GM23248 (cell line): ENCODE measurements around the gene GK2. TPM values are rescaled to one million over a fixed set of nuclear protein-coding genes. Genes with fewer than 3 reads are reported as not detected.

ENCODE experiments used
- DNase-seq: peaks from one replicate; pipeline ENCODE4 v3.0.0-alpha.2; 2015
- H2AFZ ChIP-seq: fragments of 200-600 bp; sonication (generic); 2 replicates; pipeline ENCODE4 v1.6.1; 2016; ENCODE audit warnings: antibody characterized with exemption
- H3F3A ChIP-seq: fragments of 200-600 bp; sonication (generic); 2 replicates; pipeline ENCODE4 v1.6.1; 2016; ENCODE audit warnings: mild to moderate bottlenecking, antibody characterized with exemption, mixed run types; ENCODE audit not compliant: insufficient read depth
- H3K27ac ChIP-seq: fragments of 200-600 bp; sonication (generic); 2 replicates; pipeline ENCODE4 v1.5.1; 2016; ENCODE audit warnings: mild to moderate bottlenecking
- H3K27me3 ChIP-seq: fragments of 200-600 bp; sonication (generic); replicated peaks from 2 replicates; pipeline ENCODE4 v1.6.1; 2016; ENCODE audit warnings: mild to moderate bottlenecking; ENCODE audit not compliant: insufficient read depth
- H3K36me3 ChIP-seq: fragments of 200-600 bp; sonication (generic); 2 replicates; pipeline ENCODE4 v1.6.1; 2016; ENCODE audit warnings: low read depth, mild to moderate bottlenecking
- H3K4me1 ChIP-seq: fragments of 200-600 bp; sonication (generic); 2 replicates; pipeline ENCODE4 v1.6.1; 2016; ENCODE audit warnings: mild to moderate bottlenecking; ENCODE audit not compliant: insufficient read depth
- H3K4me2 ChIP-seq: fragments of 200-600 bp; sonication (generic); one replicate; pipeline ENCODE4 v1.6.1; 2016; ENCODE audit warnings: mild to moderate bottlenecking; ENCODE audit not compliant: unreplicated experiment
- H3K4me3 ChIP-seq: fragments of 200-600 bp; sonication (generic); 2 replicates; pipeline ENCODE4 v1.5.1; 2016; ENCODE audit warnings: mild to moderate bottlenecking
- H3K79me2 ChIP-seq: fragments of 200-600 bp; sonication (generic); 2 replicates; pipeline ENCODE4 v1.6.1; 2016; ENCODE audit warnings: mild to moderate bottlenecking; ENCODE audit not compliant: insufficient read depth
- H3K9ac ChIP-seq: fragments of 200-600 bp; sonication (generic); 2 replicates; pipeline ENCODE4 v1.6.1; 2016; ENCODE audit warnings: mild to moderate bottlenecking
- H3K9me2 ChIP-seq: fragments of 200-600 bp; sonication (generic); 2 replicates; pipeline ENCODE4 v1.6.1; 2016; ENCODE audit warnings: mixed run types, mild to moderate bottlenecking, moderate library complexity; ENCODE audit not compliant: insufficient read depth
- H3K9me3 ChIP-seq: fragments of 200-600 bp; sonication (generic); one replicate; pipeline ENCODE4 v1.6.1; 2017; ENCODE audit warnings: low read depth
- H4K20me1 ChIP-seq: fragments of 200-600 bp; sonication (generic); 2 replicates; pipeline ENCODE4 v1.6.0; 2016; ENCODE audit not compliant: insufficient read depth
- EZH2 ChIP-seq: fragments of 200-600 bp; sonication (generic); IDR thresholded peaks from 2 replicates; pipeline ENCODE4 v1.6.1; 2018; ENCODE audit warnings: antibody characterized with exemption, mild to moderate bottlenecking; ENCODE audit not compliant: insufficient read depth, poor library complexity, severe bottlenecking
- EZH2phosphoT487 ChIP-seq: fragments of 200-600 bp; sonication (generic); IDR thresholded peaks from 2 replicates; pipeline ENCODE4 v1.6.1; 2018; ENCODE audit warnings: antibody characterized with exemption, moderate library complexity, mild to moderate bottlenecking, low read depth; ENCODE audit not compliant: insufficient read depth
- WGBS, 2 experiments: methylation state at CpG; one replicate each; pipeline ENCODE4 v1.1.6; 2015 to 2017; ENCODE audit warnings: low lambda C conversion rate in 2 of 2, low coverage in 1 of 2; ENCODE audit errors: missing lambda C conversion rate in 2 of 2; 5-methylcytosine and 5-hydroxymethylcytosine counted together
- in situ Hi-C: fragments of 300-500 bp; cut with MboI; formaldehyde crosslinking; loops from 2 replicates; pipeline ENCODE4 v1.15.0; 2020
- polyA plus RNA-seq: library from polyadenylated mRNA; unstranded; fragments of >200 nt; fragmentation: Nextera tagmentation; extraction: Ambion mirVana; gene quantifications from 2 replicates; pipeline ENCODE4 v1.2.1, GENCODE V29; 2016
- total RNA-seq: library from RNA; depleted of rRNA; stranded (reverse); fragments of >200 nt; shearing (Covaris generic); gene quantifications from 2 replicates; pipeline ENCODE4 v1.2.3, GENCODE V29; 2014

GK2 gene
- total and polyA plus RNA-seq, 2 experiments from 2014 or later, result not detected

GRCh38 chr4:79402332-79402851 is 5.6 kb downstream of the GK2 start:
- Histone ChIP-seq H4K20me1 (no peaks in the 10 kb centered on the region), H3K4me1 (no peaks in the 10 kb centered on the region), H3K9me3 (no peaks in the 10 kb centered on the region), H3K36me3 (no peaks in the 10 kb centered on the region), H3F3A (no peaks in the 10 kb centered on the region), H3K79me2 (no peaks in the 10 kb centered on the region), H3K9me2 (no peaks in the 10 kb centered on the region), H3K4me3 (no peak overlapping the region), H3K9ac (no peak overlapping the region), H3K27me3 (no peaks in the 10 kb centered on the region), H3K27ac (no peak overlapping the region), H2AFZ (no peak overlapping the region), H3K4me2 (no peak overlapping the region)
- TF ChIP-seq EZH2phosphoT487 (no peak), EZH2 (no peak)
- no peak for DNase-seq
- in situ Hi-C loops, result no loop called here
- 5 to 16% methylated on average over 1 of the region's 1 CpG for WGBS, 2 experiments

- no peak for TF ChIP-seq EZH2phosphoT487
- TF ChIP-seq EZH2, result no peak
- in situ Hi-C loops, result no loop called here
Measured at GRCh38 chr4:79399076-79399475, 9.0 kb downstream of the GK2 start.

GRCh38 chr4:79397951-79398350 is 10.1 kb downstream of the GK2 start:
- in situ Hi-C loops, result no loop called here
- H2AFZ ChIP-seq, result no peak overlapping the region
- WGBS, 2 experiments, result 26 to 30% methylated on average over 5 of the region's 5 CpGs

More at GRCh38 chr4:79399076-79399475, 9.0 kb downstream of the GK2 start:
- WGBS, 2 experiments, result 19 to 28% methylated on average over 1 of the region's 1 CpG
- H3K4me1 ChIP-seq, result no peaks in the 10 kb centered on the region
- no peak overlapping the region for H3K4me3 ChIP-seq
- no peaks in the 10 kb centered on the region for H3K79me2 ChIP-seq
- H3K27me3 ChIP-seq, result no peaks in the 10 kb centered on the region
- no peak overlapping the region for H3K9ac ChIP-seq
- no peaks in the 10 kb centered on the region for H3K9me3 ChIP-seq
- no peaks in the 10 kb centered on the region for H3K36me3 ChIP-seq
- no peak overlapping the region for H2AFZ ChIP-seq
- no peaks in the 10 kb centered on the region for H3F3A ChIP-seq
- DNase-seq, result no peak
- no peak overlapping the region for H3K27ac ChIP-seq
- H3K9me2 ChIP-seq, result no peaks in the 10 kb centered on the region
- H4K20me1 ChIP-seq, result no peaks in the 10 kb centered on the region
- H3K4me2 ChIP-seq, result no peak overlapping the region

DNA sequence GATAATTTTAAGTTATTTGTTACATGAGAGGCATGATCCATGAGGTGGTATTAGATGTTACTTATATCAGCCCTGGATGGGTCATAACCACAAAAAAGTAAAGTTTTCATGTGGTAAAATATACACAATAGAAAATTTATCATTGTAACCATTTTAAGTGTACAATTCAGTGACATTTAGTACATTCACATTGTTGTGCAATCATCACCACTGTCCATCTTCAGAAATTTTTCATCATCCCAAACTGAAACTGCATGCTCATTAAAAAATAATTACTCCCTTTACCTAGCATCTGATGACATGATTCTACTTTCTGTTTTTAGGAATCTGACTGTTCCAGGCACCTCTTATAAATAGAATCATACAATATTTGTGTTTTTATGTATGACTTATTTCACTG is 11.2 kb downstream of the GK2 start:
- no peak overlapping the region for H3K4me2 ChIP-seq
- H3K9ac ChIP-seq, result no peak overlapping the region
- H4K20me1 ChIP-seq, result no peaks in the 10 kb centered on the region
- no peaks in the 10 kb centered on the region for H3F3A ChIP-seq
- no peaks in the 10 kb centered on the region for H3K9me3 ChIP-seq
- in situ Hi-C loops, result no loop called here
- H3K4me1 ChIP-seq, result no peaks in the 10 kb centered on the region
- H3K79me2 ChIP-seq, result no peaks in the 10 kb centered on the region
- no peak overlapping the region for H3K4me3 ChIP-seq
- TF ChIP-seq EZH2 (no peak), EZH2phosphoT487 (no peak)
- H3K27ac ChIP-seq, result no peak overlapping the region
- H2AFZ ChIP-seq, result no peak overlapping the region
- no peaks in the 10 kb centered on the region for H3K9me2 ChIP-seq
- H3K36me3 ChIP-seq, result no peaks in the 10 kb centered on the region
- no peaks in the 10 kb centered on the region for H3K27me3 ChIP-seq
- no peak for DNase-seq

More at GRCh38 chr4:79397951-79398350, 10.1 kb downstream of the GK2 start:
- no peaks in the 10 kb centered on the region for H3K79me2 ChIP-seq
- no peak overlapping the region for H3K27ac ChIP-seq
- no peaks in the 10 kb centered on the region for H3K36me3 ChIP-seq
- H3K9ac ChIP-seq, result no peak overlapping the region
- H3K27me3 ChIP-seq, result no peaks in the 10 kb centered on the region
- H3K4me2 ChIP-seq, result no peak overlapping the region
- no peak overlapping the region for H3K4me3 ChIP-seq
- no peaks in the 10 kb centered on the region for H3F3A ChIP-seq
- no peaks in the 10 kb centered on the region for H3K9me3 ChIP-seq
- H4K20me1 ChIP-seq, result no peaks in the 10 kb centered on the region
- TF ChIP-seq EZH2 (no peak), EZH2phosphoT487 (no peak)
- no peaks in the 10 kb centered on the region for H3K4me1 ChIP-seq
- no peak for DNase-seq
- no peaks in the 10 kb centered on the region for H3K9me2 ChIP-seq

DNA sequence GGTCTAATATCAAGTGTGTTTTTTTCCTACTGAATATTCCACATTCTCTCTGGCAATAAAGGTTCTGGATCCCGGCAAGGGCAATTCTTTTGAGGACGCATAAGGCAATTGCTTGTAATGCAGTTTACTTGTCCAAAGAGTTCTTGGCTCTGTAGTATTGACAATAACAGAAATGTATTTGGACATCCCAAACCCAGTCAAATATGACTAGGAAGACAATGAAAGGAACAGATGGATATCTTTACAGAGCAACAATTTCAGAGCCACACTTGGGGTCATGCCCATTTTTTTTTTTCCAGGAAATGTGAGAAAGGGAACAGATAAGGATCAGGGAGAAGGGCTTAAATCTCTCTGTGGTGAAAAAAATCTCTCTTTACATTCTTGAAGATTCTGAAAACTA is 12.2 kb downstream of the GK2 start:
- Histone ChIP-seq H3K79me2 (no peaks in the 10 kb centered on the region), H3F3A (no peaks in the 10 kb centered on the region), H3K9me3 (no peaks in the 10 kb centered on the region), H3K4me1 (no peaks in the 10 kb centered on the region), H3K27me3 (no peaks in the 10 kb centered on the region), H3K9me2 (no peaks in the 10 kb centered on the region), H3K27ac (no peak overlapping the region), H3K9ac (no peak overlapping the region), H2AFZ (no peak overlapping the region), H4K20me1 (no peaks in the 10 kb centered on the region), H3K4me3 (no peak overlapping the region), H3K36me3 (no peaks in the 10 kb centered on the region), H3K4me2 (no peak overlapping the region)
- no peak for TF ChIP-seq EZH2
- no peak for TF ChIP-seq EZH2phosphoT487
- 15 to 20% methylated on average over 2 of the region's 2 CpGs for WGBS, 2 experiments
- no peak for DNase-seq
- in situ Hi-C loops, result no loop called here
